K562 (cell line): ENCODE results near the gene LIMK1.

ENCODE experiments used
- E2F1 ChIP-seq: sonication (generic); formaldehyde crosslinking; IDR thresholded peaks from 2 replicates; pipeline ENCODE4 v1.8.1; 2023; ENCODE audit warnings: mild to moderate bottlenecking, missing genetic modification reagents, moderate library complexity
- EHMT2 ChIP-seq: fragments of 450-650 bp; IDR thresholded peaks from 2 replicates; pipeline ENCODE4 v1.6.1; 2018; ENCODE audit warnings: antibody characterized with exemption
- FOXA1 ChIP-seq: fragments of 450-650 bp; IDR thresholded peaks from 2 replicates; pipeline ENCODE4 v1.6.1; 2016; ENCODE audit warnings: mild to moderate bottlenecking, borderline replicate concordance
- HDAC8 ChIP-seq: fragments of 450-650 bp; IDR thresholded peaks from 2 replicates; pipeline ENCODE4 v1.6.1; 2016; ENCODE audit warnings: mild to moderate bottlenecking, missing genetic modification characterization, moderate library complexity, missing compliant biosample characterization
- KAT8 ChIP-seq: fragments of 450-650 bp; IDR thresholded peaks from 2 replicates; pipeline ENCODE4 v1.6.1; 2016; ENCODE audit warnings: low read depth, mild to moderate bottlenecking
- KDM4B ChIP-seq, 2 experiments: fragments of 450-650 bp in 1 of 2; sonication (generic) in 1 of 2; IDR thresholded peaks; 2 replicates each; pipeline ENCODE4 v1.6.1; 2016 to 2017; ENCODE audit warnings: borderline replicate concordance in 2 of 2, antibody characterized with exemption in 1 of 2, low read depth in 1 of 2, mild to moderate bottlenecking in 1 of 2
- NFE2L1 ChIP-seq: fragments of 450-650 bp; IDR thresholded peaks from 2 replicates; pipeline ENCODE4 v1.6.1; 2016; ENCODE audit warnings: missing genetic modification characterization, low read depth, mild to moderate bottlenecking, missing compliant biosample characterization, moderate library complexity, borderline replicate concordance
- PKNOX1 ChIP-seq: fragments of 450-650 bp; IDR thresholded peaks from 2 replicates; pipeline ENCODE4 v1.6.1; 2016
- POLR2A ChIP-seq: fragments of 450-650 bp; conservative IDR thresholded peaks from 2 replicates; pipeline ENCODE4 v1.6.1; 2016
- TEAD1 ChIP-seq, 2 experiments: fragments of 450-650 bp in 1 of 2; sonication (generic) in 1 of 2; formaldehyde crosslinking; IDR thresholded peaks; 2 replicates each; pipeline versions ENCODE4 v1.4.0 to v1.8.0; 2020 to 2022; ENCODE audit warnings: mild to moderate bottlenecking in 2 of 2, missing genetic modification reagents in 1 of 2
- ZBTB43 ChIP-seq: sonication (generic); formaldehyde crosslinking; IDR thresholded peaks from 2 replicates; pipeline ENCODE4 v1.8.0; 2023; ENCODE audit warnings: mild to moderate bottlenecking, missing genetic modification reagents
- ZHX1 ChIP-seq: fragments of 150-350 bp; conservative IDR thresholded peaks from 2 replicates; pipeline ENCODE4 v1.6.1; 2014; ENCODE audit warnings: low read length
- ZNF239 ChIP-seq: fragments of 250-450 bp; sonication (Bioruptor Pico); IDR thresholded peaks from 2 replicates; pipeline ENCODE4 v1.4.0; 2020; ENCODE audit warnings: mild to moderate bottlenecking

GRCh38 chr7:74069790-74070618 is 13.6 kb upstream of the LIMK1 start:
- no peak for TF ChIP-seq ZNF239
- TF ChIP-seq HDAC8 (tag), result no peak
- TF ChIP-seq FOXA1, result no peak
- no peak for TF ChIP-seq POLR2A
- TF ChIP-seq KDM4B (IDR thresholded peaks at IDR 0.05; ENCODE audit: borderline replicate concordance in 2 of 2, low read depth in 1 of 2), result no peak
- no peak for TF ChIP-seq PKNOX1
- TF ChIP-seq ZHX1, result no peak
- no peak for TF ChIP-seq E2F1
- TF ChIP-seq TEAD1 (CRISPR knock-in tag; IDR thresholded peaks at IDR 0.05), result no peak
- TF ChIP-seq NFE2L1 (tag), result no peak
- TF ChIP-seq KAT8, result no peak
- TF ChIP-seq EHMT2, result no peak
- TF ChIP-seq ZBTB43, result no peak
